ENCODE data around the gene DDX20.

DDX20 gene

DNA sequence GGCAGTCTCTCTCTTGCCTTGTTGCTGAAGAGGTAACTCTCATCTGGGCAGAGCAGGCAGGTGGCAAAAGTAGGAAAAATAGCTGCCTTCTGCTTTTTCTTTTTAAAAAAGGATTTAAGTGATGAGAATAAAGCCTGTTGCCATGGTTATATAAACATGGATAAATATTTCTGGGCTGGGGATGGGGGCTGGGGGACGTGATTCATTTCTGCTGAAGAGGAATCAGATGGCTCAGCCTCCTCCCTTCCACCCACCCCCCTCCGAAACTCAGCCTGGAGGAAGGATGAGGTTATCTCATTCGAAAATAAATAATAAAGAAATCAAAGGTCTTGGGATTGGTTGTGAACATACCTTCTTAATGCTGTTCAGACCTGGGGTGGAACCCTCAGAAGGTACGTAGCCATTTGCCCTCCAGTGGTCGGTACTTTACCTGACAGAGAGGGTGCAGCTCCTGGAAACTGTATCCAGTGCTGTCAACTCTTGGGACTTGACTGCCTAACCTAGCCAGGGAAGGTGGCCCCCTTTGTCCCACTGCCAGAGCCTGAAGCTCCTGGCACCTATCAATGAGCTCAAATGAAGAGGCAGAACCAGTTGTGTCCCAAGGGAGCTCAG lies 12.7 kb upstream of the DDX20 start:
- H3K4me1 ChIP-seq, result no peaks in the 10 kb centered on the region
- no peaks in the 10 kb centered on the region for H3K27me3 ChIP-seq
- no peaks in the 10 kb centered on the region for H3K36me3 ChIP-seq
- H3K9me3 ChIP-seq, result no peaks in the 10 kb centered on the region
- no peak for DNase-seq
- TF ChIP-seq, protein P1, sequence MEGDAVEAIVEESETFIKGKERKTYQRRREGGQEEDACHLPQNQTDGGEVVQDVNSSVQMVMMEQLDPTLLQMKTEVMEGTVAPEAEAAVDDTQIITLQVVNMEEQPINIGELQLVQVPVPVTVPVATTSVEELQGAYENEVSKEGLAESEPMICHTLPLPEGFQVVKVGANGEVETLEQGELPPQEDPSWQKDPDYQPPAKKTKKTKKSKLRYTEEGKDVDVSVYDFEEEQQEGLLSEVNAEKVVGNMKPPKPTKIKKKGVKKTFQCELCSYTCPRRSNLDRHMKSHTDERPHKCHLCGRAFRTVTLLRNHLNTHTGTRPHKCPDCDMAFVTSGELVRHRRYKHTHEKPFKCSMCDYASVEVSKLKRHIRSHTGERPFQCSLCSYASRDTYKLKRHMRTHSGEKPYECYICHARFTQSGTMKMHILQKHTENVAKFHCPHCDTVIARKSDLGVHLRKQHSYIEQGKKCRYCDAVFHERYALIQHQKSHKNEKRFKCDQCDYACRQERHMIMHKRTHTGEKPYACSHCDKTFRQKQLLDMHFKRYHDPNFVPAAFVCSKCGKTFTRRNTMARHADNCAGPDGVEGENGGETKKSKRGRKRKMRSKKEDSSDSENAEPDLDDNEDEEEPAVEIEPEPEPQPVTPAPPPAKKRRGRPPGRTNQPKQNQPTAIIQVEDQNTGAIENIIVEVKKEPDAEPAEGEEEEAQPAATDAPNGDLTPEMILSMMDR (IDR thresholded peaks at IDR 0.05; ENCODE audit: low read depth, low read length), result no peak
- H3K4me3 ChIP-seq (ENCODE audit: low read depth, low read length), result no peak overlapping the region

DNA sequence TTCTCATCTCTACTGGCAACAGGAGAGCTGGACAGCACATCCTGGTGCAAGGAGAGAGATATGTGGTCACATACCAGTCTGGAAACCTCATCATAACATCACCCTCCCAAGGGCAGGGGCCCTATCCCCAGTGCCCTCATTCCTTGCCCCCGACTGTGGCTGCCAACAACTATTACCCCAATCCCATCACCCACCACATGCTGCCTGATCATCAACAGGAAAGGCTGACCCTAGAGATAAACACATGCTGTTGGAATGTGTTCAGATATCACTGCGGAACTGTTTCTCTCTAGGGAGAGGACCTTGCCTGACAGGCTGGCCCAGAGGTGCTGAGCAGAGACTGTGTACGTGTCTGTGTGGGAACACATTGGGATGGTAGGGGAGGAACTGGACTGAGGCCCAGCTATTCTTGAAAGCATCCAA lies 12.0 kb upstream of the DDX20 start:
- Histone ChIP-seq H3K4me1 (peaks cover 1% of the 10 kb centered on the region), H3K36me3 (no peaks in the 10 kb centered on the region), H3K4me3 (ENCODE audit: low read depth, low read length) (no peak overlapping the region), H3K27me3 (no peaks in the 10 kb centered on the region), H3K9me3 (no peaks in the 10 kb centered on the region)
- TF ChIP-seq, protein P1 (IDR thresholded peaks at IDR 0.05; ENCODE audit: low read depth, low read length), result no peak
- DNase-seq, result no peak

DNA sequence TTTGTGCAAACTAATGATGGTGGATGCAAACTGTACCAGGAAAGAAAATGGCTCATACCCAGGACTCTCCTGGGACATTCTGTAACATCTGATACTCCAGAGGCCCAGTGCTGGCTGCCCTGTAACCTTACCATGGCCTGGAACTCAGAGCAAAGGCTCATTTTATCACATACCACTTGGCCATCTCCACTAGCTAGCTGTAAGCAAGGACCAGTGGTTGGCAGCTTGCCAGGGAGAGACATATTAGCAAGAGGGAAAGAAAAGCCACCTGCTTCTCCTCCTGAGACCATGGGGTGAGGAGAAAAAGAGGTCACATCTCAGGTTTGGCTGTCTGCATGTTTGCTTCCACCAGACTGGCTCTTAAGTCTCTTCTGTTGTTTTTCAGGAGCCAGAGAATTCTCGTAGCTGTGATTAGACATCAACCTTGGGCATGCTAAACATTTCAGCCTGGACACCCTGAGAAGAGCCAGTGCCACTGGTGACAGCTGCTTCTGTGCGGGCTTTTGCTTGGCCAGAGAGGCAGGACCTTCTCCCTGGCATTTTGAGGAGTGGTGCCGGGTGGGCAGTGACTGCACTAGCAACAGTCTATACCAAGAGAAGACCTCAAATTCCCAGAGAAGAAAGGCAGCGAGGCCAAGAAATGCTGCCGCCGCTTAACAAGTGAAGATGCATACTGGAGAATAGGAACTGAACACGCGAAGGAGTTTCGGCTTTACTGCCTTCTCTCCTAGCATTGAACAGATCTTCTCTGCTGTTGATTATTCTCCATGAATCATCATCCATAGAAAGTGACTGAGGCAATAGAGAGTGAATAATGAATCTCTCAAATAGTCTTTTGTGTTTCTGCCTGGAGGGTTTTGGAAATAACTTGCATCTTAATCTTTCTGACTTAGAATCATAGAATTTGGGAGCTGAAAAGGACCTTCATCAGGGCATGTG lies 9.8 kb upstream of the DDX20 start:
- no peaks in the 10 kb centered on the region for H3K9me3 ChIP-seq
- H3K27me3 ChIP-seq, result no peaks in the 10 kb centered on the region
- H3K4me1 ChIP-seq, result peaks cover 7% of the 10 kb centered on the region
- DNase-seq, result peak; percentile 39
- TF ChIP-seq, protein P1 (IDR thresholded peaks at IDR 0.05; ENCODE audit: low read depth, low read length), result no peak
- H3K4me3 ChIP-seq (ENCODE audit: low read depth, low read length), result no peak overlapping the region
- no peaks in the 10 kb centered on the region for H3K36me3 ChIP-seq

DNA sequence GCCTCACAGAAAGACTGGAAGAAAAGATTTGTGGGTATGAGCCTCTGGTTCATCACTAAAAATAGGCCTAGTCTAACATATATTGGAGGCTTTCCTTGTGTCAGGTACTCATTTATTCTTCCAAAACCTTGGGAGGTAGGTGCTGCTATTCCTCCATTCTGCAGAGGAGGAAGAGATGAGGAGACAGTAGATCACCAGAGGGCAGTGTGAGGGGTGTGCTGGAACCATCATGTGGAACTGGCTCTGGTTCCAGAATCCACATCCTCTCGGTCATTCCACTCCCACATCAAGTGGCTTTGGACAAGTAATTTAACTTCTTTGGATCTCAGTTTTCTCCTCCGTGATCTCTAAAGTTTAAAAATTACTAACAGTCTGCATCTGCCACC lies 9.1 kb upstream of the DDX20 start:
- Histone ChIP-seq H3K4me1 (peaks cover 7% of the 10 kb centered on the region), H3K4me3 (ENCODE audit: low read depth, low read length) (no peak overlapping the region)
- TF ChIP-seq, protein P1 (IDR thresholded peaks at IDR 0.05; ENCODE audit: low read depth, low read length), result peak; percentile 13; the same call in 1 of the 2 replicates

DNA sequence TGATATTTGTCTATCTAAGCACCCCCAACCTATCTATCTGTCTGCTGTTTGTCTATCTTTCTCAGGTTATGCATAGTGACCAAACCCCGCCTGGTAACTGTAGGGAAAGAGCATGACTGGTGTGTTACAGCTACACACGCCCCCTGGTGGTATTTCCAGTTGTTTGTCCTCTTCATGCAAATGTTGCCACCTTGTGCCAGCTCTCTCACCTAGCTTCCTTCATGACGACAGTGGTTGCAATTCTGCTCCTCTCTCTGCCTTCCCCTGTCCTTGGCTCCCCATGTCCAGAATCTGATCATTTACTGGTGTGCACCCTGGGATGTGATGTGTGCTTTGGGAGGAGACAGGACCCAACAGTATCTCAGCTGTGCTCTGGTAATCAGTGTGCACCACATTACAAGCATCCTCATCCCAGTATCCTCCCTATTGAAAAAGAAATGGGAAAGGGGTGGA lies 8.4 kb upstream of the DDX20 start:
- Histone ChIP-seq H3K4me3 (ENCODE audit: low read depth, low read length) (no peak overlapping the region), H3K36me3 (no peaks in the 10 kb centered on the region), H3K27me3 (no peaks in the 10 kb centered on the region), H3K4me1 (peaks cover 7% of the 10 kb centered on the region), H3K9me3 (no peaks in the 10 kb centered on the region)
- TF ChIP-seq, protein P1 (IDR thresholded peaks at IDR 0.05; ENCODE audit: low read depth, low read length), result peak; percentile 84
- peak; percentile 84 for DNase-seq

More for the DNA sequence above, 9.1 kb upstream of the DDX20 start:
- no peaks in the 10 kb centered on the region for H3K36me3 ChIP-seq
- H3K27me3 ChIP-seq, result no peaks in the 10 kb centered on the region
- DNase-seq, result no peak
- H3K9me3 ChIP-seq, result no peaks in the 10 kb centered on the region

DNA sequence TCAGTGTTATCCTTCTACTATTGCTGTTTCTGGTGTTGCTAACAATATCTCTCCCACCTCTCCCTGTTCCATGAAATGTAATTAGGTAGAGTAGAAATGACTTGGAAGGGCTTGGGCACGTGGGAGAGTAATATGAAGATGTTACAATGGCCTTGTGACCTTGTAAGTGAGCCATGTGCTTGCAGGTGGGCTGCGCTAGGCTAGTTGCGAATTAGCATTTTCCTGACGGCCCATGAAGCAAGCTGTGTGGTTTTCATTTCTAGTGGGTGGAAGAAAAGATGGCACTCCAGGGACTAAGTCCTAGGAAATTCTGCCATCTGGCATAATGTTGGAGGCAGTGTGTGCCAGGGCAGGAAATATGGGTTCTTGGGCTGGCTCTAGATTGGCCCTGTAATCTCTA lies 7.8 kb upstream of the DDX20 start:
- peaks cover 7% of the 10 kb centered on the region for H3K4me1 ChIP-seq
- H3K27me3 ChIP-seq, result no peaks in the 10 kb centered on the region
- H3K4me3 ChIP-seq (ENCODE audit: low read depth, low read length), result no peak overlapping the region
- no peaks in the 10 kb centered on the region for H3K9me3 ChIP-seq
- TF ChIP-seq, protein P1 (IDR thresholded peaks at IDR 0.05; ENCODE audit: low read depth, low read length), result no peak
- no peak for DNase-seq
- H3K36me3 ChIP-seq, result no peaks in the 10 kb centered on the region

All from BE2C (cell line).